ENCODE measurements around the gene FMN1.

- TF ChIP-seq SUZ12 (IDR thresholded peaks at IDR 0.05) = no peak
- TF ChIP-seq PKNOX1 (IDR thresholded peaks at IDR 0.05) = no peak
- no peak for TF ChIP-seq HDGF (IDR thresholded peaks at IDR 0.05; ENCODE audit: borderline replicate concordance)
- TF ChIP-seq ELF4 (IDR thresholded peaks at IDR 0.05) = no peak
- TF ChIP-seq ARNT (IDR thresholded peaks at IDR 0.05) = no peak
- no peak for TF ChIP-seq SP1 (IDR thresholded peaks at IDR 0.05)
- TF ChIP-seq BHLHE40 (IDR thresholded peaks at IDR 0.05; ENCODE audit: borderline replicate concordance) = no peak
These were observed 285.6 kb downstream of the FMN1 start for GRCh38 chr15:32908872-32909271.

Measured in HEK293T (cell line).